K562 (cell line): ENCODE data around the gene ZNF782. TPM values are rescaled to one million over a fixed set of nuclear protein-coding genes. Genes with fewer than 3 reads are reported as not detected.

Source experiments
- CSDE1 ChIP-seq, 2 experiments: fragments of 450-650 bp; IDR thresholded peaks; 2 replicates each; pipeline ENCODE4 v1.6.1; 2016; ENCODE audit warnings: mild to moderate bottlenecking in 1 of 2
- E2F4 ChIP-seq: sonication (generic); formaldehyde crosslinking; IDR thresholded peaks from 2 replicates; pipeline ENCODE4 v1.8.0; 2022; ENCODE audit warnings: mild to moderate bottlenecking, low read depth, missing genetic modification reagents
- GABPB1 ChIP-seq: sonication (generic); formaldehyde crosslinking; IDR thresholded peaks from 2 replicates; pipeline ENCODE4 v1.8.0; 2022; ENCODE audit warnings: mild to moderate bottlenecking, missing genetic modification reagents
- HNRNPH1 ChIP-seq: fragments of 200-400 bp; formaldehyde crosslinking; optimal IDR thresholded peaks from 2 replicates; pipeline ENCODE3; 2017; ENCODE audit warnings: low read depth, mild to moderate bottlenecking, low read length, moderate library complexity
- PHF20 ChIP-seq: fragments of 450-650 bp; IDR thresholded peaks from 2 replicates; pipeline ENCODE4 v1.6.1; 2018; ENCODE audit not compliant: partially characterized antibody
- RREB1 ChIP-seq: fragments of 250-450 bp; sonication (Bioruptor Pico); IDR thresholded peaks from 2 replicates; pipeline ENCODE4 v1.4.0; 2020
- SMAD3 ChIP-seq: fragments of 450-650 bp; formaldehyde crosslinking; conservative IDR thresholded peaks from 2 replicates; pipeline ENCODE4 v1.4.0; 2020; ENCODE audit warnings: mild to moderate bottlenecking
- SMARCA4 ChIP-seq: fragments of 450-650 bp; IDR thresholded peaks from 2 replicates; pipeline ENCODE4 v1.6.1; 2016
- ZFPM2 ChIP-seq: fragments of 250-450 bp; sonication (Bioruptor Pico); IDR thresholded peaks from 2 replicates; pipeline ENCODE4 v1.5.1; 2022; ENCODE audit warnings: mild to moderate bottlenecking
- ZNF23 ChIP-seq: fragments of 250-450 bp; sonication (Bioruptor Pico); IDR thresholded peaks from 2 replicates; pipeline ENCODE4 v1.4.0; 2020; ENCODE audit warnings: mild to moderate bottlenecking
- ZNF318 ChIP-seq, 2 experiments: fragments of 450-650 bp; IDR thresholded peaks; 2 replicates each; pipeline ENCODE4 v1.6.1; 2016; ENCODE audit warnings: mild to moderate bottlenecking in 2 of 2, borderline replicate concordance in 1 of 2, low read depth in 1 of 2, moderate library complexity in 1 of 2
- ZNF408 ChIP-seq: fragments of 250-450 bp; sonication (Bioruptor Pico); IDR thresholded peaks from 2 replicates; pipeline ENCODE4 v1.4.0; 2020; ENCODE audit warnings: low read depth, mild to moderate bottlenecking, moderate library complexity
- polyA plus RNA-seq, 8 experiments: library from polyadenylated mRNA; depleted of rRNA in 4 of 8; stranded (reverse) in 5 of 8; unstranded in 3 of 8; fragments of >200 nt; fragmentation: Nextera tagmentation in 2 of 8; fragmentation: Illumina TruSeq in 1 of 8; extraction: Ambion mirVana in 2 of 8; extraction: Trizol in 1 of 8; gene quantifications; 2 replicates each; pipeline versions ENCODE4 v1.2.1 to v1.2.3, GENCODE V29; 2011 to 2014; ENCODE audit warnings: inconsistent platforms in 1 of 8, missing spikeins in 1 of 8
- total RNA-seq, 7 experiments: library from RNA; depleted of rRNA in 6 of 7; stranded (reverse); fragments of >200 nt in 6 of 7; fragmentation: Illumina TruSeq in 2 of 7; extraction: Trizol in 2 of 7; gene quantifications; 2 replicates each; pipeline versions ENCODE4 v1.2.1 to v1.2.3, GENCODE V29; 2011 to 2021; ENCODE audit warnings: low replicate concordance in 1 of 7

Gene ZNF782
- total and polyA plus RNA-seq, 9 of the 15 experiments (the other 6 are each of a cell fraction or from before 2014, with no cell fraction given), result 0.38 to 8.8 (median 4.5) TPM

- TF ChIP-seq ZNF318 (IDR thresholded peaks at IDR 0.05; ENCODE audit: borderline replicate concordance in 1 of 2, low read depth in 1 of 2), result no peak
- no peak for TF ChIP-seq RREB1 (CRISPR knock-in tag)
- no peak for TF ChIP-seq ZNF23 (CRISPR knock-in tag)
- TF ChIP-seq ZFPM2, result no peak
- TF ChIP-seq HNRNPH1, result no peak
- no peak for TF ChIP-seq SMARCA4
- TF ChIP-seq E2F4 (CRISPR knock-in tag), result no peak
- TF ChIP-seq PHF20, result peak; percentile 23
- peak; percentile 35; the same call in 1 of the 2 replicates for TF ChIP-seq GABPB1
- TF ChIP-seq SMAD3 (CRISPR knock-in tag), result no peak
- TF ChIP-seq CSDE1 (IDR thresholded peaks at IDR 0.05), result no peak
- no peak for TF ChIP-seq ZNF408
Measured at GRCh38 chr9:96853781-96854650, at the start of gene ZNF782 (continued).
